ENCODE results near the gene TASP1. TPM values are rescaled to one million over a fixed set of nuclear protein-coding genes. Genes with fewer than 3 reads are reported as not detected.

Gene TASP1
- total and polyA plus RNA-seq, 3 experiments from 2014 or later, result 11.8 to 14.4 (median 13.5) TPM

- Histone ChIP-seq H3K9me3 (ENCODE audit: low read length) (no peaks in the 10 kb centered on the region), H3K4me1 (ENCODE audit: insufficient read depth, low read length) (no peaks in the 10 kb centered on the region), H3K4me3 (ENCODE audit: low read length) (no peak overlapping the region), H3K27ac (ENCODE audit: low read depth, low read length) (no peak overlapping the region), H3K36me3 (ENCODE audit: insufficient read depth, low read length) (peaks cover 4% of the 10 kb centered on the region), H3K27me3 (ENCODE audit: insufficient read depth, low read length, poor library complexity, severe bottlenecking) (no peaks in the 10 kb centered on the region)
- no peak overlapping the region for H3K27ac Mint-ChIP-seq
- no peak for DNase-seq
- peaks cover 0 to 12% (median 7%) of the 10 kb centered on the region in 3 donors for H3K4me1 Mint-ChIP-seq
- H3K9me3 Mint-ChIP-seq, result peaks cover 3 to 32% (median 6%) of the 10 kb centered on the region in 5 donors
- ChIA-PET POLR2A (no interaction called here), CTCF (no interaction called here)
- H3K27me3 Mint-ChIP-seq, result no peaks in the 10 kb centered on the region
- H3K4me3 Mint-ChIP-seq, result no peak overlapping the region
- peaks cover 25 to 66% (median 49%) of the 10 kb centered on the region in 3 donors for H3K36me3 Mint-ChIP-seq
Measured at GRCh38 chr20:13586133-13586532, 52.6 kb downstream of the TASP1 start.

DNA sequence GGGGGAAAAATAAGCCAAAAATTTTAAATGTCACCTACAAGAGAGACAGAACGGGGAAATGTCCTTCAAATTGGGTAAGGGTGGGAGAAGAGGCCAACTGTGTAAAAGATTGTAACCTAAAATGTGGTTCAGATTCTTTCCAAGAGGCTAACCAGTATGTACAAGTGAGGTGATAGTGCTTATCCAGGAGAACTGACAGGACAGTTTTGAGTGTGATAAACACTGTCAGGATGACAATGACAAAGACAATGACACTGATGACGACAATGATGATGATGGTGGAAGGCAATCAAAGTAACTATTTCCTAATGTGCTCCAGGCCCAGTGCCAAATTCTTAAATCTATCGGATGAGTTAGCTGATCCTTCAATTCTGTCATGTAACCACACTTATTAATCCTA lies 57.3 kb downstream of the TASP1 start:
- CTCF ChIA-PET, result no interaction called here
- H3K27me3 ChIP-seq (ENCODE audit: insufficient read depth, low read length, poor library complexity, severe bottlenecking), result no peaks in the 10 kb centered on the region
- Mint-ChIP-seq H3K4me1 (no peaks in the 10 kb centered on the region), H3K4me3 (no peak overlapping the region), H3K27ac (no peak overlapping the region), H3K9me3 (peaks cover 3 to 17% (median 8%) of the 10 kb centered on the region in 5 donors), H3K27me3 (no peaks in the 10 kb centered on the region), H3K36me3 (peaks cover 35 to 73% (median 66%) of the 10 kb centered on the region in 3 donors)
- peaks cover 3% of the 10 kb centered on the region for H3K36me3 ChIP-seq (ENCODE audit: insufficient read depth, low read length)
- DNase-seq, result no peak
- H3K27ac ChIP-seq (ENCODE audit: low read depth, low read length), result no peak overlapping the region
- no peak overlapping the region for H3K4me3 ChIP-seq (ENCODE audit: low read length)
- H3K9me3 ChIP-seq (ENCODE audit: low read length), result no peaks in the 10 kb centered on the region
- H3K4me1 ChIP-seq (ENCODE audit: insufficient read depth, low read length), result no peaks in the 10 kb centered on the region
- POLR2A ChIA-PET, result no interaction called here

DNA sequence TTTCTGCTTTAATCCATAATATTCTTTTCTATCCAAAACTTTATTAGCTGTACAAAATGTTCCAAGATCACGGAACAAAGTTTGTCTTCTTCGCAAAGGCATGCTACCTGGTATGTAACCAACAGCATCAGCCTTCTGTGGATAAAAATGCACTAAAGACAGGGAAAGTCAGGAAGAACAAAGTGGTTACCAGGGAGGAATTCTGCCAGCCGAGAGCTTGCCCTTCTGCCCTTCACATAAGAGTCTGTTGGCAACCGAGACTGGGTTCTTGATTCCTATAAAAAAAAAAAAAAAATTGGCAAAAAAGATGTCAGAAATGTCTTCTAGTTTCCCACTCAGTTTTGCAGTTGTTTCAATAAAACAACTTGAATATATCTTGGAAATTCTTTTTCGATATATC lies 58.0 kb downstream of the TASP1 start:
- H3K27ac Mint-ChIP-seq, result no peak overlapping the region

GRCh38 chr20:13574071-13574470 lies 64.7 kb downstream of the TASP1 start:
- H3K27ac Mint-ChIP-seq, result no peak overlapping the region
- no peak overlapping the region for H3K4me3 ChIP-seq (ENCODE audit: low read length)
- peaks cover 2 to 11% (median 4%) of the 10 kb centered on the region in 5 donors for H3K9me3 Mint-ChIP-seq
- peaks cover 25 to 54% (median 50%) of the 10 kb centered on the region in 3 donors for H3K36me3 Mint-ChIP-seq
- H3K4me1 ChIP-seq (ENCODE audit: insufficient read depth, low read length), result no peaks in the 10 kb centered on the region
- H3K9me3 ChIP-seq (ENCODE audit: low read length), result no peaks in the 10 kb centered on the region
- H3K36me3 ChIP-seq (ENCODE audit: insufficient read depth, low read length), result no peaks in the 10 kb centered on the region
- no peak for DNase-seq
- CTCF ChIA-PET, result interaction anchor here (1.4 to 1.6 kb wide), 2 partner anchors 9 to 28 kb away, joined by 3 read pairs; no protein-coding TSS in a partner anchor
- no peak overlapping the region for H3K27ac ChIP-seq (ENCODE audit: low read depth, low read length)
- no peaks in the 10 kb centered on the region for H3K4me1 Mint-ChIP-seq
- no peaks in the 10 kb centered on the region for H3K27me3 Mint-ChIP-seq
- POLR2A ChIA-PET, result interaction anchor here (0.6 kb wide), 1 partner anchor 36 kb away, joined by 3 read pairs; no protein-coding TSS in a partner anchor
- H3K4me3 Mint-ChIP-seq, result no peak overlapping the region
- no peaks in the 10 kb centered on the region for H3K27me3 ChIP-seq (ENCODE audit: insufficient read depth, low read length, poor library complexity, severe bottlenecking)

More for the DNA sequence above, 58.0 kb downstream of the TASP1 start:
- no peak overlapping the region for H3K4me3 ChIP-seq (ENCODE audit: low read length)
- no peaks in the 10 kb centered on the region for H3K36me3 ChIP-seq (ENCODE audit: insufficient read depth, low read length)
- no peaks in the 10 kb centered on the region for H3K27me3 ChIP-seq (ENCODE audit: insufficient read depth, low read length, poor library complexity, severe bottlenecking)
- no peak overlapping the region for H3K4me3 Mint-ChIP-seq
- peaks cover 0 to 12% (median 6%) of the 10 kb centered on the region in 5 donors for H3K9me3 Mint-ChIP-seq
- POLR2A ChIA-PET, result no interaction called here
- CTCF ChIA-PET, result no interaction called here
- H3K36me3 Mint-ChIP-seq, result peaks cover 32 to 75% (median 64%) of the 10 kb centered on the region in 3 donors
- no peaks in the 10 kb centered on the region for H3K27me3 Mint-ChIP-seq
- H3K4me1 Mint-ChIP-seq, result no peaks in the 10 kb centered on the region
- H3K4me1 ChIP-seq (ENCODE audit: insufficient read depth, low read length), result no peaks in the 10 kb centered on the region
- no peaks in the 10 kb centered on the region for H3K9me3 ChIP-seq (ENCODE audit: low read length)
- H3K27ac ChIP-seq (ENCODE audit: low read depth, low read length), result no peak overlapping the region
- DNase-seq, result no peak

DNA sequence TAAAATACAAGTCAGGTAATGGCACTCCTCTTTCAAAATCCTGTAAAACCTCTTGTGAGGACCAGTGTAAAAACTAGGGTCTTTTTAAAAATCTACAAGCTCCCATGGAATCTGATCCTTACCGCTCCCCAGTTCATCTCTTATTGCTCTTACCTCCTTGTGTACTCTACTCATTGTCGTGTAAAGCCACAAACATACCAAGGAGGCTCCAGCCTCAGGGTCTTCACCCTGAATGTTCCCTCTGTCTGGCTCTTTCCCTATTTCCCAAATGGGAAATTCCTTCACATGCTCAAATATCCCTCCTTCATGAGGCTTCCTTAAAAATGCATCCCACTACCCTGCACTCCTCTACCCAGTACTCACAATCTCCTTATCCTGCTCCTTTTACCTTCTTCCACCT lies 67.1 kb downstream of the TASP1 start:
- H3K4me1 Mint-ChIP-seq, result no peaks in the 10 kb centered on the region
- Histone ChIP-seq H3K9me3 (ENCODE audit: low read length) (no peaks in the 10 kb centered on the region), H3K36me3 (ENCODE audit: insufficient read depth, low read length) (no peaks in the 10 kb centered on the region), H3K4me3 (ENCODE audit: low read length) (no peak overlapping the region), H3K4me1 (ENCODE audit: insufficient read depth, low read length) (no peaks in the 10 kb centered on the region), H3K27me3 (ENCODE audit: insufficient read depth, low read length, poor library complexity, severe bottlenecking) (no peaks in the 10 kb centered on the region), H3K27ac (ENCODE audit: low read depth, low read length) (no peak overlapping the region)
- no peaks in the 10 kb centered on the region for H3K27me3 Mint-ChIP-seq
- no peak for DNase-seq
- H3K27ac Mint-ChIP-seq, result no peak overlapping the region
- peaks cover 4 to 13% (median 6%) of the 10 kb centered on the region in 5 donors for H3K9me3 Mint-ChIP-seq
- CTCF ChIA-PET, result no interaction called here
- H3K36me3 Mint-ChIP-seq, result peaks cover 21 to 48% (median 41%) of the 10 kb centered on the region in 3 donors
- POLR2A ChIA-PET, result no interaction called here
- no peak overlapping the region for H3K4me3 Mint-ChIP-seq

GRCh38 chr20:13567663-13568062 lies 71.1 kb downstream of the TASP1 start:
- DNase-seq, result no peak
- H3K36me3 Mint-ChIP-seq, result peaks cover 10 to 40% (median 35%) of the 10 kb centered on the region in 3 donors
- H3K9me3 Mint-ChIP-seq, result peaks cover 0 to 5% (median 0%) of the 10 kb centered on the region in 5 donors
- Histone ChIP-seq H3K27me3 (ENCODE audit: insufficient read depth, low read length, poor library complexity, severe bottlenecking) (no peaks in the 10 kb centered on the region), H3K36me3 (ENCODE audit: insufficient read depth, low read length) (no peaks in the 10 kb centered on the region), H3K4me3 (ENCODE audit: low read length) (no peak overlapping the region), H3K4me1 (ENCODE audit: insufficient read depth, low read length) (no peaks in the 10 kb centered on the region), H3K9me3 (ENCODE audit: low read length) (no peaks in the 10 kb centered on the region), H3K27ac (ENCODE audit: low read depth, low read length) (no peak overlapping the region)
- H3K4me3 Mint-ChIP-seq, result no peak overlapping the region
- no peaks in the 10 kb centered on the region for H3K4me1 Mint-ChIP-seq
- H3K27me3 Mint-ChIP-seq, result no peaks in the 10 kb centered on the region
- H3K27ac Mint-ChIP-seq, result peak overlapping the region in 1 of 8 donors; percentile 45
- CTCF ChIA-PET, result no interaction called here
- POLR2A ChIA-PET, result no interaction called here

- H3K4me3 ChIP-seq (ENCODE audit: low read length), result no peak overlapping the region
- Mint-ChIP-seq H3K27me3 (no peaks in the 10 kb centered on the region), H3K27ac (no peak overlapping the region), H3K4me3 (no peak overlapping the region), H3K4me1 (no peaks in the 10 kb centered on the region), H3K9me3 (peaks cover 3 to 12% (median 4%) of the 10 kb centered on the region in 5 donors), H3K36me3 (peaks cover 24 to 58% (median 48%) of the 10 kb centered on the region in 3 donors)
- no peaks in the 10 kb centered on the region for H3K9me3 ChIP-seq (ENCODE audit: low read length)
- H3K4me1 ChIP-seq (ENCODE audit: insufficient read depth, low read length), result no peaks in the 10 kb centered on the region
- no peak overlapping the region for H3K27ac ChIP-seq (ENCODE audit: low read depth, low read length)
- POLR2A ChIA-PET, result no interaction called here
- DNase-seq, result no peak
- H3K36me3 ChIP-seq (ENCODE audit: insufficient read depth, low read length), result no peaks in the 10 kb centered on the region
- no peaks in the 10 kb centered on the region for H3K27me3 ChIP-seq (ENCODE audit: insufficient read depth, low read length, poor library complexity, severe bottlenecking)
- CTCF ChIA-PET, result no interaction called here
Measured at GRCh38 chr20:13563854-13564253, 74.9 kb downstream of the TASP1 start.

DNA sequence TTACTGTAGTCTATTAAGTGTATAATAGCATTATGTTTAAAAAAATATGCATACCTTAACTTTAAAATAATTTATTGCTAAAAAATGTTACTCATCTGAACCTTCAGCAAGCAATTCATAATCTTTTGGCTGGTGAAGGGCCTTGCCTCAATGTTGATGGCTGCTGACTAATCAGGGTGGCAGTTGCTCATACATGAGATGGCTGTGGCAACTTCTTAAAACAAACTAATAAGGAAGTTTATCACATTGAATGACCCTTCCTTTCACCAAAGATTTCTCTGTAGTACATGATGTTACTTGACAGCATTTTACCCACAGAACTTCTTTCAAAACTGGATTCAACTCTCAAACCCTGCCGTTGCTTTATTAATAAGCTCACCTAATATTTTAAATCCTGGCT lies 84.0 kb downstream of the TASP1 start:
- no peak overlapping the region for H3K4me3 Mint-ChIP-seq
- Histone ChIP-seq H3K27me3 (ENCODE audit: insufficient read depth, low read length, poor library complexity, severe bottlenecking) (no peaks in the 10 kb centered on the region), H3K4me3 (ENCODE audit: low read length) (no peak overlapping the region), H3K4me1 (ENCODE audit: insufficient read depth, low read length) (no peaks in the 10 kb centered on the region), H3K27ac (ENCODE audit: low read depth, low read length) (no peak overlapping the region), H3K9me3 (ENCODE audit: low read length) (no peaks in the 10 kb centered on the region), H3K36me3 (ENCODE audit: insufficient read depth, low read length) (peaks cover 4% of the 10 kb centered on the region)
- no peaks in the 10 kb centered on the region for H3K27me3 Mint-ChIP-seq
- ChIA-PET CTCF (no interaction called here), POLR2A (no interaction called here)
- DNase-seq, result no peak
- H3K27ac Mint-ChIP-seq, result no peak overlapping the region
- H3K9me3 Mint-ChIP-seq, result no peaks in the 10 kb centered on the region
- H3K36me3 Mint-ChIP-seq, result peaks cover 22 to 40% (median 27%) of the 10 kb centered on the region in 3 donors
- H3K4me1 Mint-ChIP-seq, result no peaks in the 10 kb centered on the region

Measured in CD8-positive, alpha-beta memory T cell (primary cell).